Fibroblast of villous mesenchyme (primary cell): ENCODE measurements around the gene AP2A2. TPM values are rescaled to one million over a fixed set of nuclear protein-coding genes. Genes with fewer than 3 reads are reported as not detected.

ENCODE experiments used
- DNase-seq: peaks from one replicate; pipeline ENCODE4 v3.0.0-alpha.2; 2010; ENCODE audit warnings: low read depth
- H3K4me3 ChIP-seq: 2 replicates; pipeline ENCODE4 v1.5.1; 2011; ENCODE audit warnings: low read depth, mild to moderate bottlenecking, low read length
- CTCF ChIP-seq: IDR thresholded peaks from 2 replicates; pipeline ENCODE4 v1.5.1; 2012; ENCODE audit warnings: low read depth, mild to moderate bottlenecking, low read length; ENCODE audit not compliant: insufficient read depth
- total RNA-seq: library from RNA; depleted of rRNA; stranded (reverse); fragments of >200 nt; gene quantifications from 2 replicates; pipeline ENCODE4 v1.2.3, GENCODE V29; 2012

AP2A2 gene
- total RNA-seq, 1 donor, result 53.5 TPM

DNA sequence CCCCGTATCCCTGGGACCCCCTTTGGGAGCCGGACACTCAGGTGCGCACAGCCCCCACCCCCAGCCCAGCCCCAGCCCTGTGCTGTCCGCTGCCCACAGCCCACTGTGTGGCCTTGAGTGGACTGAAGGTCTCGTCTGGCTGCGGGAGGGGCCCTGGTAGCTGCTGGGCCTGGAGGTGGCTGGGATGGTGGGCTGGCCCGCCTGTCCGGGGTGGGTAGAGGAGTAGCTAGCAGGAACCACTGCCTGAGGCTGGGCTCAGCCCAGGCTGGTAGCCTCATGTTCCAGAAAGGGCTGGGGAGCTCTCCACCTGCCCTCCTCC is 115.4 kb downstream of the AP2A2 start:
- TF ChIP-seq CTCF, result no peak
- no peak overlapping the region for H3K4me3 ChIP-seq
- no peak for DNase-seq

GRCh38 chr11:1041471-1041870 is 115.8 kb downstream of the AP2A2 start:
- no peak for DNase-seq
- TF ChIP-seq CTCF, result no peak
- no peak overlapping the region for H3K4me3 ChIP-seq

- no peak for TF ChIP-seq CTCF
- H3K4me3 ChIP-seq, result no peak overlapping the region
- DNase-seq, result no peak
Measured at GRCh38 chr11:1041936-1042608, 116.4 kb downstream of the AP2A2 start.

GRCh38 chr11:1042626-1043562 is 117.2 kb downstream of the AP2A2 start:
- no peak for DNase-seq
- no peak for TF ChIP-seq CTCF

DNA sequence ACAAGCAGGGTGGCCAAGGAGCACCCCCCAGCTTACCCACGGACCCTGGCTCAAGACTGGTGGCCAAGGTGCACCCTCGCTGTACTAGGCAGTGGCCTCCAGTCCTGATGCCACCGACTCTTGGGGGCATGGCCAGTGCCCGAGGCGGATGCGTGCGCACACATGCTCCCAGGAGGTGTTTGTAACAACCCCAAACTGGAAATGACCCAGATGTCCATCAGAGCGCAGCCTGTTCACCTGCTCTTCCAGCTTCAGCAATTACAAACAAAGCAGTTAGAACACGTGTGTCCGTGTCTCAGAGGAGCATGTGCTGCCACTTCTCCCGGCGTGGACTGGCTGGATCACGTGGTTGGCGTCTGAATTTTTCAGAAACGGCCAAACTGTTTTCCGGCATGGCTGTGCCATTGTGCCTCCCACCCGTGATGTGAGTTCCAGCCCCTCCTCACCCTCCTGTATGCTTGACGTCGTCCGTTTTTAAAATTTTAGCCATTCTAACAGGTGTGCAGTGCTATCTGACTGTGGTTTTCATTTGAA is 118.0 kb downstream of the AP2A2 start:
- DNase-seq, result no peak

More at GRCh38 chr11:1042626-1043562, 117.2 kb downstream of the AP2A2 start:
- H3K4me3 ChIP-seq, result no peak overlapping the region

GRCh38 chr11:1044160-1044559 is 118.5 kb downstream of the AP2A2 start:
- no peak overlapping the region for H3K4me3 ChIP-seq
- no peak for TF ChIP-seq CTCF
- DNase-seq, result no peak

More for the DNA sequence above, 118.0 kb downstream of the AP2A2 start:
- no peak overlapping the region for H3K4me3 ChIP-seq
- no peak for TF ChIP-seq CTCF
